ENCODE results near the gene ILF2.

Gene ILF2

GRCh38 chr1:153612111-153612754, 58.6 kb downstream of the ILF2 start:
- no peak for TF ChIP-seq CTCF (IDR thresholded peaks at IDR 0.05; ENCODE audit: low read depth, low read length)
- no peak for DNase-seq (ENCODE audit: extremely low read depth, low read depth)
